COLO829 (cell line): ENCODE results near the gene PFDN4.

Experiments
- DNase-seq: peaks from one replicate; pipeline ENCODE4 v3.0.0; 2012; ENCODE audit warnings: low spot score

The PFDN4 gene

DNA sequence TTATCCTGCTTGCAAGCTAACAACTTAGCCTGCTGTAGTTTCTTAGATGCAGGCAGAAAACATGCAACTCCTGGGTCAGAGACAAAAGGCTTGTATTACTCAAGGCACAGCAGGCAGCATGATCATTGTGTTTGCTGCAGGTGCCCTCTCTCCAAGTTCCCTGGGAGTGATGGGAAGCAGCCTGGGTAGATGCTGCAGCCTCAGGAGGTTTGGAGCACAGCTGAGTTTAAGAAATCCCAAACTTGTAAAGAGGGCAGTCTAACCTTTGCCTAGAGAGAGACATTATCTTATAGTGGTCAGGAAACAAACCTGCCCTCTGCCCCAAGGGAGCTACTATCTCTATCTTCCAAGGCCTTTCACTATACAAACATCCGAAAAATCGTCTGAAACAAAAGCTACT, 61.1 kb downstream of the PFDN4 start:
- no peak for DNase-seq
